Breast epithelium (tissue), 3 donors: ENCODE measurements around the gene SEMA4B.

ENCODE experiments used
- POLR2A ChIP-seq: fragments of 450-650 bp; IDR thresholded peaks from one replicate; pipeline ENCODE4 v1.6.1; 2016; ENCODE audit warnings: antibody characterized with exemption, mild to moderate bottlenecking, moderate library complexity
- POLR2AphosphoS5 ChIP-seq, 3 donors: sonication (generic); formaldehyde crosslinking; IDR thresholded peaks; one replicate each; pipeline ENCODE4 v1.6.1; 2017; ENCODE audit warnings: antibody characterized with exemption in 3 of 3
- TF ChIP-seq, protein P1 (sequence below), 3 donors: fragments of 450-650 bp; IDR thresholded peaks; one replicate each; pipeline ENCODE4 v1.5.1; 2016 to 2017; ENCODE audit warnings: antibody characterized with exemption in 3 of 3, mild to moderate bottlenecking in 3 of 3, moderate library complexity in 3 of 3

DNA sequence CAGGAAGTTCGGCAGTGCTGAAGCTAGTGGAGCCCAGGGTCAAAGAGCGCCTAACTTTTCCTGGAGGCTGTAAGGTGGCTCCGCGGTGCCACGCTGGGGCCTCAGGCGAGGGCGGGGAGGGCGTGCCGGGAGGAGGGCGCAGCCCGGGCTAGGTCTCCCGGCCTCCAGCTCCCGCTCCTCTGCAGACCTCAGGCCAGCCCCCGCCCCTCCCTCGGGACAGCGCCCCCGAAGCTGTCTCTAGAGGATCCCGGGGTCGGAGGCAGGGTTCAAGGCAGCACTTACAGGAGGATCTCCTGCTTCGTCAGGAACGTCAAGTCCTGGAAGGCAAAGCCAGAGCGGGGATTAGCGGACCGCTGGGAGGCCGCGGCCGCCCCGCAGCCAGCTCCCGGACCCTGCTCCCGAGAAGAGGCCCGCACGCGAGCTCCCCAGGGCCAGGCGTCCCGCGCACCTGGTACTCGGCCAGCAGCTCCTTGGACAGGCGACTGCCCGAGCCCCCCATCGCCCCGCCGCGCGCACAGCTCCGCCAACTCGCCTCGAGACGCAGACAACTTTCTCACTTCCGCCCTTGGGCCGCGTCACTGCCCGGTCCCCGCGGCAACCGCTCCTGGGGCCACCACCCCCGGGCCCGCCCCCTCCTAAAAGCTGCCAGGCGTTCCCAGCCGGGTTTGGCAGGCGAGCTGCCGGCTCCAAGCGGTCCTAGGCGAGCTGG lies 32.4 kb downstream of the SEMA4B start, which contains the start of gene CIB1:
- TF ChIP-seq, protein P1, sequence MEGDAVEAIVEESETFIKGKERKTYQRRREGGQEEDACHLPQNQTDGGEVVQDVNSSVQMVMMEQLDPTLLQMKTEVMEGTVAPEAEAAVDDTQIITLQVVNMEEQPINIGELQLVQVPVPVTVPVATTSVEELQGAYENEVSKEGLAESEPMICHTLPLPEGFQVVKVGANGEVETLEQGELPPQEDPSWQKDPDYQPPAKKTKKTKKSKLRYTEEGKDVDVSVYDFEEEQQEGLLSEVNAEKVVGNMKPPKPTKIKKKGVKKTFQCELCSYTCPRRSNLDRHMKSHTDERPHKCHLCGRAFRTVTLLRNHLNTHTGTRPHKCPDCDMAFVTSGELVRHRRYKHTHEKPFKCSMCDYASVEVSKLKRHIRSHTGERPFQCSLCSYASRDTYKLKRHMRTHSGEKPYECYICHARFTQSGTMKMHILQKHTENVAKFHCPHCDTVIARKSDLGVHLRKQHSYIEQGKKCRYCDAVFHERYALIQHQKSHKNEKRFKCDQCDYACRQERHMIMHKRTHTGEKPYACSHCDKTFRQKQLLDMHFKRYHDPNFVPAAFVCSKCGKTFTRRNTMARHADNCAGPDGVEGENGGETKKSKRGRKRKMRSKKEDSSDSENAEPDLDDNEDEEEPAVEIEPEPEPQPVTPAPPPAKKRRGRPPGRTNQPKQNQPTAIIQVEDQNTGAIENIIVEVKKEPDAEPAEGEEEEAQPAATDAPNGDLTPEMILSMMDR (IDR thresholded peaks at IDR 0.05), result peak in 2 of 3 donors; percentile 35 to 57
- TF ChIP-seq POLR2A (peak; percentile 58), POLR2AphosphoS5 (IDR thresholded peaks at IDR 0.05) (peak; percentile 63 to 75 (median 74))
